ENCODE data around the gene GNMT. TPM values are rescaled to one million over a fixed set of nuclear protein-coding genes. Genes with fewer than 3 reads are reported as not detected.
"Not testable (repeated sequence)": the region's sequence is repeated elsewhere in the genome, so short reads cannot be mapped to it uniquely, and the experiment has no call there.

Gene GNMT
- total and polyA plus RNA-seq, 9 of the 15 experiments (the other 6 are each of a cell fraction or from before 2014, with no cell fraction given) = 0.11 to 0.29 (median 0.15) TPM; not detected in 6

- TF ChIP-seq FOXP4 (CRISPR knock-in tag; IDR thresholded peaks at IDR 0.05; ENCODE audit: borderline replicate concordance) = no peak
- TF ChIP-seq FOXK2 (conservative IDR thresholded peaks at IDR 0.05 in 1 of 2, IDR thresholded peaks at IDR 0.05 in 1 of 2; ENCODE audit: low read depth in 2 of 2) = no peak
- no peak for TF ChIP-seq ZC3H4 (CRISPR knock-in tag; IDR thresholded peaks at IDR 0.05; ENCODE audit: borderline replicate concordance)
Measured at GRCh38 chr6:42940493-42941045, 20.0 kb upstream of the GNMT start (continued).

- POLR2A ChIA-PET = interaction anchor here (0.9 to 2.8 kb wide), 5 partner anchors 12 to 103 kb away, joined by 3 to 30 read pairs (median 4); partner anchors contain the start of genes CNPY3 and PPP2R5D
Measured at GRCh38 chr6:42941356-42941755, 19.2 kb upstream of the GNMT start.

More at GRCh38 chr6:42941356-42941755, 19.2 kb upstream of the GNMT start:
- H3K9ac ChIP-seq (ENCODE audit: insufficient read depth in 1 of 2, low read depth in 2 of 2, low read length in 2 of 2); H3K27me3 ChIP-seq (ENCODE audit: control insufficient read depth in 2 of 2, insufficient read depth in 2 of 2, low read length in 2 of 2); H3K27ac ChIP-seq (ENCODE audit: extremely low read depth, low read depth, low read length); H3K4me2 ChIP-seq (ENCODE audit: insufficient read depth, low read length); H3K9me1 ChIP-seq (ENCODE audit: control insufficient read depth, insufficient read depth, low read length); FAIRE-seq; H4K20me1 ChIP-seq (replicated peaks; ENCODE audit: control insufficient read depth, insufficient read depth, low read length); BruUV-seq (replicated peaks); H3K4me3 ChIP-seq; H2AFZ ChIP-seq (ENCODE audit: low read depth, low read length); DNase-seq (ENCODE audit: extremely low read depth in 1 of 4, low spot score in 3 of 4); in situ Hi-C loops (cut with MboI); H3K79me2 ChIP-seq (ENCODE audit: control insufficient read depth, insufficient read depth, low read length); CTCF ChIA-PET (ENCODE audit: low intra/inter-chr PET ratio); H3K9me3 ChIP-seq (replicated peaks; ENCODE audit: control insufficient read depth, insufficient read depth, low read depth, low read length); H3K4me1 ChIP-seq (replicated peaks in 1 of 2; ENCODE audit: control insufficient read depth in 2 of 2, insufficient read depth in 2 of 2, low read length in 2 of 2); ATAC-seq; intact Hi-C loops (cut with micrococcal nuclease): not testable (repeated sequence)
- H3K36me3 ChIP-seq (ENCODE audit: control insufficient read depth, insufficient read depth, low read length) = peaks cover 42% of the 10 kb centered on the region; the same call in 2 of the 3 replicates
- 95% methylated on average over 5 of the region's 5 CpGs for WGBS (ENCODE audit: insufficient coverage, low coverage, missing lambda C conversion rate)

All from K562 (cell line).